GM18858 (cell line): ENCODE measurements around the gene CRYGD.
"Not testable (repeated sequence)": the region's sequence is repeated elsewhere in the genome, so short reads cannot be mapped to it uniquely, and the experiment has no call there.

ENCODE experiments used
- ATAC-seq: cut with Tn5 transposase; IDR thresholded peaks from one replicate; pipeline ENCODE4 v1.9.1; 2021; ENCODE audit not compliant: unreplicated experiment

Gene CRYGD

GRCh38 chr2:208130712-208131110, 6.4 kb upstream of the CRYGD start:
- ATAC-seq = no peak

GRCh38 chr2:208129744-208130711, 5.7 kb upstream of the CRYGD start, which contains the start of gene CRYGC:
TSS of gene CRYGC (minus strand) at chr2:208129828. CDS start at chr2:208129792, 36 bp downstream.
- ATAC-seq = no peak

GRCh38 chr2:208128136-208128535, 3.8 kb upstream of the CRYGD start:
- ATAC-seq = no peak

DNA sequence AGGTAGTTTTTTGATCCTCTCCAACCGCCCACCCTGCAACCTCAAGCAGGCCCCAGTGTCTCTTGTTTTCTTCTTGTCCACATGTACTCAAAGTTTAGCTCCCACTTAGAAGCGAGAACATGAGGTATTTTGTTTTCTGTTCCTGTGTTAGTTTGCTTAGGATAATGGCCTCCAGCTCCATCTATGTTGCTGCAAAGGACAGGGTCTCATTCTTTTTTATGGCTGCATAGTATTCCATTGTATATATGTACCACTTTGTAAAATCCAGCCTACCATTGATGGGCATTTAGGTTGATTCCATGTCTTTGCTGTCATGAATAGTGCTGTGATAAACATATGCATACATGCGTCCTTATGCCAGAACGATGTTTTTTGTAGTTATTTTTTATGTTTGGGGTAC, 2.8 kb upstream of the CRYGD start:
- no peak for ATAC-seq

DNA sequence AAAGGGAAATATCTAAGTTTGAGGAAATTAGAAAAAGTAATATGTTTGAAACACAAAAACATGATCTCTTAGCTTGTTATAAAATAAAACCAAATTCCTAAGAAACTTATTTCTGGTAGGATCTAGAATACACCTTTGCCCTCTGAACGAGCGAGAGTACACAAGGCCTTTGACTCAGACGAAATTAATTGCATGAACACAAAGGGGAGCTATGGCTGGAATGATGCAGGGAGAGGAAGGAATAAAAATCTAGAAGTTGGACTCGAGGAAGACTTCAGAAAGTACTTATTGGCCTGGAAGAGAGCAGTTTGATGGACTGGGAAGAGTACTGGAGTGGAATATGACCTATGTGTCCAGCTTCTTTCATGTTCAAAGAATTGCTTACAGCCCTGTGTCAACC, 927 bp upstream of the CRYGD start:
- ATAC-seq = no peak

DNA sequence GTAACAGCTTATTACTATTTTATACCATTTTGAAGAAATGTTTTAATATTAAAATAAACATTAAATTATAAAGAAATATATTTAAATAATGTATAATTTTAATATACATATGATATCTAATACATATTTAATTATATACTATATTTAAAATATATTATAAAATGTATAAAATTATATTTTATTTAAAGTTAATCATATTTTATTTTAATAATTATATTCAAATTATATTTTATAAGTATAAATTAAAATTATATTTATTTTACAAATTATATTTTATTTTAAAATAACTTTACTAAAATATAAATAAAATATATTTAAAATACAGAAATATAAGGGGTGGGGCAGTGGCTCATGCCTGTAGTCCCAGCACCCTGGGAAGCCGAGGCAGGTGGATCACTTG, 2.1 kb downstream of the CRYGD start:
- ATAC-seq = no peak

DNA sequence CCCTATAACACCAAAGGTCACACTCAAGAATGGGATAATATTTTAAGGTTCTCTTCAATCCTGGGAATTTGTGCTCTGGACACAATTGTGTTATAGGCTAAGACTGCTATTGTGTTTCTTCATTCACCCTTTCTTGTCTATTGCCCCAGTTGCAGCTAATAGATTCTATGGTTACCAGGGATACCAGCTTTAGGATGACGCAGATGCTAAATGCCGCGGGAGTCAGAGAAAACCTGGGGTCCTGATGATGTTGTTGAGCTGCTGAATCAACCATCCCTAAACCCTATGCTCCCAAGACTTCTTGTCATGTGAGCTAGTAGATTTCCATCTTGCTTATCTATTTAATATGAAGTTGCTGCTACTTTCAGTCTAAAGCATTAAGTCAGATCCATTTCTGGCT, 5.4 kb downstream of the CRYGD start:
- no peak for ATAC-seq

DNA sequence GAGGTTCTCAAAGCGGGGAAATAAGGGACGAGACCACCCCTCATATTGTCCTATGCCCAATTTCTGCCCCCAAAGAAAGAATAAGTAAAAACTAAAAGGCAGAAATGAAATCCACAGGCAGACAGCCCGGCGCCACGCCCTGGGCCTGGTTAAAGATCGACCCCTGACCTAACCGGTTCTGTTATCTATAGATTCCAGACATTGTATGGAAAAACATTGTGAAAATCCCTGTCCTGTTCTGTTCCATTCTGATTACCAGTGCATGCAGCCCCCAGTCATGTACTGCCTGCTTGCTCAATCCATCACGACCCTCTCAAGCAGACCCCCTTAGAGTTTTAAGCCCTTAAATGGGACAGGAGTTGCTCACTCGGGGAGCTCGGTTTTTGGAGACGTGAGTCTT, 6.9 kb downstream of the CRYGD start:
- not testable (repeated sequence) for ATAC-seq

DNA sequence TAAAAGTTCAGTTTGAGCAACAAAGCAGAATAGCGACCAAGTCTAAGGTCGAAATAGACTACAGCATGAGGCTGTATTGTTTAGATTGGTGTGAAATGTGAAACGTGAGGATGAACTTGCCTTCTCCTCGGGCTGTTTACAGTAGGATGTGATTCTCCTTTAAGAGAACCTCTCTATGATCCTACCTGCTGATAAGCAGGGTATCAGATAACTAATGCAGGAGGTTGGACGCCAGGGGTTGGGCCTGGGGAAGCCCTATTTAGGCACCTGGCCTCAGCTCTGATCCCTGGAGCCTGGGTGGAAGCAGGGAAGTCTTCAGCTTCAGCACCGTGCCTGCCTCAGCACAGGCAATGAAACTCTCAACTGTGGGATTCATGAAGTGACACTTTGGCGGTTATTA, 11.4 kb downstream of the CRYGD start:
- ATAC-seq = no peak

DNA sequence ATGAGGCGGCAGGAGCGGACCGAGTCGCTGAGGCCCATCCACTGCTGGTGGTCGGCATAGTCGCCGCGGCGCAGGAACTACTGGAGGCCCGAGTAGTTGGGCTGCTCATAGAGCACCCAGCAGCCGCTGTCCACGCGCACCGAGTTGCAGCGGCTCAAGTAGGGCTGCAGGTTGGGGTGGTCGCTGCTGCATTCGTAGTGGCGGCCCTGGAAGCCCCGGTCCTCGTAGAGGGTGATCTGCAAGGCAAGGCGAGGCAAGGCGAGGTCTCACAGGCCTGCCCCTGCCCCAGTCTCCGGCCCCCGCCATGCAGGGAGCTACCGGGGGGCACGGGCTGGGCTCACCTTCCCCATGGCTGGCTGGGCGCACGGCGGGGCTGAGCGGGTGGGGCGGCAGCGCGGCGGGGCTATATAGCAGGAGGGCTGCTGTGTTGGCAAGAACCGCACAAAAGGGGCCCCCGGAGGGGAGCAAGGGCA, 12.0 kb downstream of the CRYGD start:
- not testable (repeated sequence) for ATAC-seq

DNA sequence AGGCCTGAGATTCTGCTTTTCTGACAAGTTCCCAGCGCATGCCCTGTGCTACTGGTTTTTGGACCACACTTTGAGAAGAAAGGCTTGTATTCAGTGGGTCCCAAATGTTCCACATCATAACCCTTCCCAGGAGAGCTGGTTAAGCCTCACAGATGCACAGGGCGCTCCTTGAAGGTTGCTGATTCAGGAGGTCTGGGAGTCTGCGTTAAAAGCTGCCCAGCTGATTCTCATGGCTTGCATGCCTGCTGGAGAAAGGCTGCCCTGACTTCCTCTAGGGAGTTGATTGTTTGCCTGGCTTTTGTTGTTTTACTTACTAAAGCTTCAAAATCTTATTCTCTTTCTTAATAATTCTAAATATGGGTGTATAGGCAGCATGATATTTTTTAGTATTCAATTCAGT, 20.7 kb downstream of the CRYGD start:
- no peak for ATAC-seq

GRCh38 chr2:208101716-208102631, 22.4 kb downstream of the CRYGD start:
- no peak for ATAC-seq

DNA sequence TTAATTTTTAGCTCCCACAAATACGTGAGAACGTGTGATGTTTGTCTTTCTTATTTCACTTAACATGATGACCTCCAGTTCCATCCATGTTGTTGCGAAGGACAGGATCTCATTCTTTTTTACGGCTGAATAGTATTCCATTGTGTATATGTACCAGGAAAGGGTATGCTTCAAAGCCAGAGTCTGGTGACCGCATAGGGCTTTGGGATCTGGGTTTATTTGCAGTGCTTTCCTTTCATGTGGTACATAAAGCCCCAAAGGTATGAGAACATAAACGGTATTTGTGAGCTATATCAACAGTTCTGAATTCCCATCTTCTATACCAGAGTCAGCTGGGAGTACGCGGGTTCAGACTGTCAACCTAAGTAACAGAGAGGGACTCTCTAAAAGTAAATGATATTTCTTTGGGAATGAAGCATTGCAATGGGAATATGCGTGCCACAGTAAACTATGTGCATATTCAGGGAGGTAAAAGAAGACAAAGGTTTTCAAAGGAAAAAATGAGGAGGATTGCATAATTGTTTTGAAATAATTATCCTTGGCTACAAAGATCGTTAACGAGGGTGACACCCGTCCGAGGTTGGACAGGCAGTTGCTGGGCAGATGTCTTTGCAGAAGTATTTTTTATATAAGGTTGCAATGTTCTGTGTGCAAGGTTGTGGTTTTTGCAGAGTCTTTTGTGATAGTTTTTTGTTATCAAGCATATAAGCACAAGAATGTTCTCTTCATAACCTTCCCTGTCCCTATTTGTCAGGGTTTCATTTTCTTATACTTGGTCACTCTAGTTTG, 24.4 kb downstream of the CRYGD start:
- no peak for ATAC-seq

DNA sequence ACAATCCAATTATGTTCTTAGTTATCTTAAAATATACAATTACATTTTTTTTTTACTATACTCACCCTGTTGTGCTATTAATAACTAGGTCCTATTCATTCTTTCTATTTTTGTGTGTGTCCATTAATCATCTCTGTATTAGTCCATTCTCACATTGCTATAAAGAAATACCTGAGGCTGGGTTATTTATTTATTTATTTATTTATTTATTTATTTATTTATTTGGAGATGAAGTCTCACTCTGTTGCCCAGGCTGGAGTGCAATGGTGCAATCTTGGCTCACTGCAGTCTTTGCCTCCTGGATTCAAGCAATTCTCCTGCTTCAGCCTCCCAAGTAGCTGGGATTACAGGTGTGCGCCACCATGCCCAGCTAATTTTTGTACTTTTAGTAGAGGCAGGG, 25.6 kb downstream of the CRYGD start:
- ATAC-seq = not testable (repeated sequence)

DNA sequence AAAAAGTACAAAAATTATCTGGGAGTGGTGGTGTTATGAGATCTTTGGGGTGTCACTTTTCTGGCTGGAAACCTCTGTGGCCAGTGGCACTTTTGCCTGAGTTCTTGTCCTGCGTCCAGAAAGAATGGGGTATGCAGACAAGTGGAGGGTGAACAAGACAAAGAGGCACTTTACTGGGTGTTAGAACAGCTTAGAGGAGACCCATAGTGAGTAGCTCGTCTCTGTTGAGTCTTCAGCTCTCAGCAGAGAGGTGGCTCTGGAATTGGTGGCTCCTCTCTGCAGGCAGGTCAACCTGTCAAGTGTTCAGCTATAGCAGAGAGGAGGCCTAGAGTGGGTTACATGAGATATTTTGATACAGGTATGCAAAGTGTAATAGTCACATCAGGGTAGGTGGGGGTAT, 26.1 kb downstream of the CRYGD start:
- no peak for ATAC-seq

DNA sequence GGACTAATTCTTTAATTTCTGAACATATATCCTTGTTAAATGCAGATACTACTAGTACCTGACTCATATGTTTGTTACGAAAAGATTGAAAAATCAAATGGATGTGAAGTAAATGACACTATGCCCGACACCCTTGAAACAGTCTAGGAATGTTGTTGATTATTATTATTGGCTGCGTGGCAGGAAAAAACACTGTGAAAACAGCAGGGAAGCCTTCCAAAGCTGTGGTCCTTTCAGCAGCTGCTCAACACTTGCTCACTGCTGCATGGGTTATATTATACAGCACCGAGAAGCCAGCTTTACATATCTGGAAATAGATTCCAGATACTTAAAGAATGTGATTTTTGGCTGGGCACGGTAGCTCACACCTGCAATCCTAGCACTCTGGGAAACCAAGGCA, 26.5 kb downstream of the CRYGD start:
- ATAC-seq = no peak

GRCh38 chr2:208097313-208097712, 27.0 kb downstream of the CRYGD start:
- no peak for ATAC-seq

GRCh38 chr2:208096080-208096479, 28.2 kb downstream of the CRYGD start:
- ATAC-seq = no peak

DNA sequence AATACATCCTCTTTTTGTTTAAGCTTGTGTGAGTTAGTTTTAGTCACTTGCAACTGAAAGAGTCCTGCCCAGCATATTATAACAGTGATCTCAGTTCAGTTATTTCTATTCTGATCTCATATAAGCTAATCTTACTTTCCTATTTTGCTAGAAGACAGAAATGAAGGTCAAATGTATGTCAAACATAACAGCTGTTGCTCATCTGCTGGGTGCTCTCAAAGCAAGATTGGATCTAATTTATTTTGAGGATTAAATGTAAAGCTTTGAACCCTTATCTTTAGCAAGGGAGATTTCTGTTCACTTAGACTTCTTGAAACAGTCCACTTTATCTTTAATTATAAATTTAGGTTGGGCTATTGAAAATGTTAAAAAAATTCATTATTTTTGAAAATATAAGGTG, 31.2 kb downstream of the CRYGD start:
- no peak for ATAC-seq

- ATAC-seq = no peak
Measured at GRCh38 chr2:208092093-208092832, 32.1 kb downstream of the CRYGD start.
